ENCODE results near the gene RNF223. TPM values are rescaled to one million over a fixed set of nuclear protein-coding genes. Genes with fewer than 3 reads are reported as not detected.

The RNF223 gene
- total RNA-seq, 1 donor from 2014 or later: not detected

DNA sequence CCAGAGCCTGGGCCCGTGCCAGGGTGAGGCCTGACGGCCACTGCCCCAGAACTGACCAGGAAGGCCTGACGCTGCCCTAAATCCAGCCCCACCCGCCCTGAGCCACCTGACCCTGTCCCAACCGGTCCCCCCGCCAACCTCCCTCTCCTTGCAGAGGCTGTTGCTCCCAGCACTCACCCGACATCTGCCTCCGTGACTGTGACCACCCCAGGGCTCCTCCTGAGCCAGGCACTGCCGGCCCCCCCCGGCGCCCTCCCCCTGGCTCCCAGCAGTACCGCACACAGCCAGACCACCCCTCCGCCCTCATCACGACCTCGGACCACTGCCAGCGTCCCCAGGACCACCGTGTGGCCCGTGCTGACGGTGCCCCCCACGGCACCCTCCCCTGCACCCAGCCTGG, 27.9 kb downstream of the RNF223 start:
- DNase-seq: no peak
- Histone ChIP-seq H3K9me3 (replicated peaks) (no peaks in the 10 kb centered on the region), H3K27me3 (ENCODE audit: low read depth) (no peaks in the 10 kb centered on the region), H3K27ac (replicated peaks) (no peak overlapping the region), H3K4me1 (peaks cover 3% of the 10 kb centered on the region), H3K4me3 (no peak overlapping the region), H3K36me3 (peaks cover 42% of the 10 kb centered on the region)
- intact Hi-C loops (cut with micrococcal nuclease): no loop called here
- TF ChIP-seq, protein P1, sequence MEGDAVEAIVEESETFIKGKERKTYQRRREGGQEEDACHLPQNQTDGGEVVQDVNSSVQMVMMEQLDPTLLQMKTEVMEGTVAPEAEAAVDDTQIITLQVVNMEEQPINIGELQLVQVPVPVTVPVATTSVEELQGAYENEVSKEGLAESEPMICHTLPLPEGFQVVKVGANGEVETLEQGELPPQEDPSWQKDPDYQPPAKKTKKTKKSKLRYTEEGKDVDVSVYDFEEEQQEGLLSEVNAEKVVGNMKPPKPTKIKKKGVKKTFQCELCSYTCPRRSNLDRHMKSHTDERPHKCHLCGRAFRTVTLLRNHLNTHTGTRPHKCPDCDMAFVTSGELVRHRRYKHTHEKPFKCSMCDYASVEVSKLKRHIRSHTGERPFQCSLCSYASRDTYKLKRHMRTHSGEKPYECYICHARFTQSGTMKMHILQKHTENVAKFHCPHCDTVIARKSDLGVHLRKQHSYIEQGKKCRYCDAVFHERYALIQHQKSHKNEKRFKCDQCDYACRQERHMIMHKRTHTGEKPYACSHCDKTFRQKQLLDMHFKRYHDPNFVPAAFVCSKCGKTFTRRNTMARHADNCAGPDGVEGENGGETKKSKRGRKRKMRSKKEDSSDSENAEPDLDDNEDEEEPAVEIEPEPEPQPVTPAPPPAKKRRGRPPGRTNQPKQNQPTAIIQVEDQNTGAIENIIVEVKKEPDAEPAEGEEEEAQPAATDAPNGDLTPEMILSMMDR (IDR thresholded peaks at IDR 0.05; ENCODE audit: borderline replicate concordance): no peak

GRCh38 chr1:1045129-1045528, 29.0 kb downstream of the RNF223 start:
- H3K36me3 ChIP-seq: peaks cover 33% of the 10 kb centered on the region
- TF ChIP-seq, protein P1 (IDR thresholded peaks at IDR 0.05; ENCODE audit: borderline replicate concordance): no peak

DNA sequence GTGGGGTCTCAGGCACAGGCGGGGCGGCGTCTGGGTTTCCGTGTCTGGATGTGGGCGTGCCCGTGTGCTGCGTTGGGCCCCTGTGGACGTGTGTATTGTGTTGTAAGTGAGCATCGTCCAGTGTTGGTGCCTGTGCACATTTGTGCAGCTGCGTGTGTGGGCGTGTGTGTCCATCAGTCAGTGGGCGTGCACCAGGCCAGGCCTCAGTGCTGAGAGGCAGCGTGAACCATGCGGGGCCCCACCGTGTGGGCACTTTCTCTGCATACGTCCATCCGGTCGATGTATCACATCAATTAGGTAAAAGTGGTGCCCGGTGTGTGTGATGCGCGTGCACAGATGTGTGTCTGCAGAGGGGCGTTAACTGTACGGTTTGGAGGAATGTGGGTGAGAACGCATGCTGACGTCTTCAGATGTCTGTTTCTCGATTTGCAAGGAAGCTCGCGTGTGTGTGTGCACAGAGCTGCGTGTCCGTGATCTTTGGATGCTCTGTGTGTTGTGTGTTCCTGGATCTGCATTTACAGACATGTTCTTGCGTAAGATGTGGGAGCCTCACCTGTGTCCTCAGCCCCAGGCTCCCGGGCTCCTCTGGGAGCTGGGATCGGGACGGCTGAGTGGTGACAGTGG, 29.5 kb downstream of the RNF223 start:
- no peak for DNase-seq
- Histone ChIP-seq H3K4me1 (peaks cover 11% of the 10 kb centered on the region), H3K27me3 (ENCODE audit: low read depth) (no peaks in the 10 kb centered on the region), H3K9me3 (replicated peaks) (no peaks in the 10 kb centered on the region), H3K4me3 (no peak overlapping the region), H3K36me3 (peaks cover 33% of the 10 kb centered on the region), H3K27ac (replicated peaks) (no peak overlapping the region)
- TF ChIP-seq, protein P1 (IDR thresholded peaks at IDR 0.05; ENCODE audit: borderline replicate concordance): no peak
- intact Hi-C loops (cut with micrococcal nuclease): no loop called here

More at GRCh38 chr1:1045129-1045528, 29.0 kb downstream of the RNF223 start:
- Histone ChIP-seq H3K4me3 (no peak overlapping the region), H3K27ac (replicated peaks) (no peak overlapping the region), H3K9me3 (replicated peaks) (no peaks in the 10 kb centered on the region), H3K4me1 (peaks cover 5% of the 10 kb centered on the region), H3K27me3 (ENCODE audit: low read depth) (no peaks in the 10 kb centered on the region)
- no peak for DNase-seq
- intact Hi-C loops (cut with micrococcal nuclease): no loop called here

DNA sequence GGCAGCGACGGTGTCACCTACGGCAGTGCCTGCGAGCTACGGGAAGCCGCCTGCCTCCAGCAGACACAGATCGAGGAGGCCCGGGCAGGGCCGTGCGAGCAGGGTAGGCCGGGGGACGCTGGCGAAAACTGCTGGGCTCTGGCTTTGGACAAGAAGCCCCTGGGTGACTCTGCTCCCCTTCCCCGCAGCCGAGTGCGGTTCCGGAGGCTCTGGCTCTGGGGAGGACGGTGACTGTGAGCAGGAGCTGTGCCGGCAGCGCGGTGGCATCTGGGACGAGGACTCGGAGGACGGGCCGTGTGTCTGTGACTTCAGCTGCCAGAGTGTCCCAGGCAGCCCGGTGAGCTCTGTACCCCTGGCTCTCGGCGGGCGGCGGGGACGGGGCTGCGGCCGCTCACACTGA, 30.2 kb downstream of the RNF223 start:
- DNase-seq: no peak
- Histone ChIP-seq H3K4me1 (peaks cover 17% of the 10 kb centered on the region), H3K4me3 (no peak overlapping the region), H3K27ac (replicated peaks) (no peak overlapping the region), H3K27me3 (ENCODE audit: low read depth) (peaks cover 5% of the 10 kb centered on the region), H3K36me3 (peaks cover 33% of the 10 kb centered on the region), H3K9me3 (replicated peaks) (no peaks in the 10 kb centered on the region)
- intact Hi-C loops (cut with micrococcal nuclease): no loop called here
- TF ChIP-seq, protein P1 (IDR thresholded peaks at IDR 0.05; ENCODE audit: borderline replicate concordance): no peak

- Histone ChIP-seq H3K36me3 (peaks cover 33% of the 10 kb centered on the region), H3K27ac (replicated peaks) (no peak overlapping the region), H3K4me3 (no peak overlapping the region), H3K4me1 (peaks cover 19% of the 10 kb centered on the region), H3K9me3 (replicated peaks) (no peaks in the 10 kb centered on the region), H3K27me3 (ENCODE audit: low read depth) (peaks cover 9% of the 10 kb centered on the region)
- TF ChIP-seq, protein P1 (IDR thresholded peaks at IDR 0.05; ENCODE audit: borderline replicate concordance): no peak
- intact Hi-C loops (cut with micrococcal nuclease): no loop called here
- no peak for DNase-seq
Observed at GRCh38 chr1:1043411-1043810, 30.7 kb downstream of the RNF223 start.
